H1 (cell line): ENCODE measurements around the gene ID2. TPM values are rescaled to one million over a fixed set of nuclear protein-coding genes. Genes with fewer than 3 reads are reported as not detected.

Experiments
- BACH1 ChIP-seq: IDR thresholded peaks from 2 replicates; pipeline ENCODE4 v1.6.1; 2012; ENCODE audit warnings: low read length, improper control_type of control experiment
- CEBPB ChIP-seq: IDR thresholded peaks from 2 replicates; pipeline ENCODE4 v1.6.1; 2012; ENCODE audit warnings: low read depth, low read length
- CREB1 ChIP-seq: IDR thresholded peaks from 2 replicates; pipeline ENCODE4 v1.6.1; 2012; ENCODE audit warnings: inconsistent platforms
- EGR1 ChIP-seq: IDR thresholded peaks from 2 replicates; pipeline ENCODE4 v1.6.1; 2011; ENCODE audit warnings: low read depth, low read length, borderline replicate concordance
- HDAC2 ChIP-seq, 2 experiments: fragments of 300-600 bp in 1 of 2; sonication (generic) in 1 of 2; IDR thresholded peaks; 2 replicates each; pipeline ENCODE4 v1.6.1; 2011 to 2012; ENCODE audit warnings: low read depth in 2 of 2, low read length in 2 of 2, mild to moderate bottlenecking in 2 of 2, moderate library complexity in 2 of 2, borderline replicate concordance in 1 of 2, inconsistent platforms in 1 of 2
- polyA plus RNA-seq, 7 experiments: library from polyadenylated mRNA; depleted of rRNA in 3 of 7; stranded (reverse) in 5 of 7; unstranded in 2 of 7; fragments of >200 nt in 5 of 7; fragments of 200-250 nt in 2 of 7; gene quantifications; 1 replicate in 5 of 7; 2 replicates in 1 of 7; 4 replicates in 1 of 7; pipeline versions ENCODE4 v1.2.1 to v1.2.3, GENCODE V29; 2011 to 2013; ENCODE audit warnings: missing spikeins in 2 of 7, mixed read lengths in 2 of 7
- total RNA-seq: library from RNA; stranded (reverse); fragmentation: NEBNext Ultra II Directional; extraction: Animal tissue kit (Norgen Biotek cat#: 25700); gene quantifications from 2 replicates; pipeline ENCODE4 v1.2.1, GENCODE V29; 2021
- TF ChIP-seq, protein P1 (sequence below): IDR thresholded peaks from 2 replicates; pipeline ENCODE4 v1.6.1; 2012; ENCODE audit warnings: inconsistent platforms

Gene ID2
- total and polyA plus RNA-seq, 2 of the 8 experiments (the other 6 are each of a cell fraction or from before 2014, with no cell fraction given), result 36.7 to 214 TPM

DNA sequence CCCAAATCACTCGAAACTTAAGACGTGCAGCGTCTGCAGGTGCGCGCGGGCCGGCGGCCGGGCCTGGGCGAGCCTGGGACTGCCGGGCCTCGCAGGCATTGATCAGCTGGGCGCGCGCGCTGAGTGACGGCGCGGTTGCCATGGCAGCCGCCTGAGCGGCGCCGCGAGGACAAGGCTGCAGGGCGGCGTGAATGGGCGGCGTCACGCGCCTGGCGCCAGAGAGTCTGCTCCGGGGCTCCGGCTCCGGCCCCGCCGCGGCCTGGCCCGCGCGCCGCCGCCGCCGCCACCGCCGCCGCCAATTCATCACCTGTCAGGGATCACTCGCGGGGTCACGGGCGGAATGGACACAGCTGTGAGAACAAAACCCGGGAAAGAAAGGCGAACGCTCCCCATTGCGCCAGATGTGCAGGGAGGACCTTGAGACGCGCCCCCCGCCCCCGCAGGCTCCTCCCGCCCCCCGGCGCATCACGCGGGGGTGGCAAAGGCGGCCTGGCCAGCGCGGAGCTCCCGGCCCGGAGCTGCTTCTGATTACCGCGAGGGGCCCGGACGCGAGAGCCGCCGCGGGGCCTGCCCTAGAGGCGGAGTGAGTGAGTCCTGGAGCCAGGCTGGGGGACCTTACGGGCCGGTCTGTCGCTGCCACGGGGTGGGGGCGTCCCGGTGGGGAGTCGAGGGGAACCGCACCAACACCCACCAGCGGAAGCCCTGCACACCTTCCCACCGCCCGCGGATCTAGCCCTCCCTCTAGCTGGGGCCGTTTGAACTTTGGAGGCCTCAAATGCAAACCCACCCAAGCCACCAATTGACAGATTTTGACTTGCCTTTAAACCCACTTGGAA lies 2.9 kb upstream of the ID2 start (continued):
- peak; percentile 74; the same call in 1 of the 2 replicates for TF ChIP-seq EGR1
- 0 out of 4 replicates have a peak, but pooled peaks of 1 of the 2 experiments have one; percentile 11 for TF ChIP-seq HDAC2 (IDR thresholded peaks at IDR 0.05; ENCODE audit: borderline replicate concordance in 1 of 2, low read depth in 2 of 2, low read length in 2 of 2)
- peak; percentile 79 for TF ChIP-seq CREB1
- no peak for TF ChIP-seq BACH1
- TF ChIP-seq, protein P1, sequence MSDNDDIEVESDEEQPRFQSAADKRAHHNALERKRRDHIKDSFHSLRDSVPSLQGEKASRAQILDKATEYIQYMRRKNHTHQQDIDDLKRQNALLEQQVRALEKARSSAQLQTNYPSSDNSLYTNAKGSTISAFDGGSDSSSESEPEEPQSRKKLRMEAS, result peak; percentile 52
- no peak for TF ChIP-seq CEBPB
